H9 (cell line): ENCODE results near the gene TMEM161A. TPM values are rescaled to one million over a fixed set of nuclear protein-coding genes. Genes with fewer than 3 reads are reported as not detected.

Experiments
- DNase-seq: peaks from one replicate; pipeline ENCODE4 v3.0.0-alpha.2; 2017
- H2AFZ ChIP-seq: one replicate; pipeline ENCODE4 v1.6.1; 2013; ENCODE audit warnings: mild to moderate bottlenecking, low read length, control low read depth, moderate library complexity
- H2AK5ac ChIP-seq: 2 replicates; pipeline ENCODE4 v1.6.1; 2013; ENCODE audit warnings: low read length, control low read depth, mixed read lengths; ENCODE audit not compliant: insufficient read length
- H2BK120ac ChIP-seq: one replicate; pipeline ENCODE4 v1.6.1; 2013; ENCODE audit warnings: low read depth, mild to moderate bottlenecking, low read length, control low read depth, inconsistent platforms; ENCODE audit not compliant: poor library complexity, severe bottlenecking
- H2BK12ac ChIP-seq: 2 replicates; pipeline ENCODE4 v1.6.1; 2013; ENCODE audit warnings: low read length, control low read depth, mixed read lengths, low read depth; ENCODE audit not compliant: insufficient read length
- H2BK15ac ChIP-seq: 2 replicates; pipeline ENCODE4 v1.6.1; 2013; ENCODE audit warnings: low read depth, low read length, control low read depth
- H2BK20ac ChIP-seq: one replicate; pipeline ENCODE4 v1.6.1; 2013; ENCODE audit warnings: low read depth, mild to moderate bottlenecking, low read length, control low read depth, inconsistent platforms; ENCODE audit not compliant: poor library complexity, severe bottlenecking
- H2BK5ac ChIP-seq: 2 replicates; pipeline ENCODE4 v1.6.1; 2013; ENCODE audit warnings: low read length, control low read depth, mixed read lengths; ENCODE audit not compliant: insufficient read length
- H3K14ac ChIP-seq: 2 replicates; pipeline ENCODE4 v1.6.1; 2013; ENCODE audit warnings: low read length, control low read depth; ENCODE audit not compliant: insufficient read depth
- H3K18ac ChIP-seq: 2 replicates; pipeline ENCODE4 v1.6.1; 2013; ENCODE audit warnings: low read depth, mild to moderate bottlenecking, mixed read lengths, low read length, control low read depth; ENCODE audit not compliant: insufficient read length
- H3K23ac ChIP-seq: 2 replicates; pipeline ENCODE4 v1.6.1; 2013; ENCODE audit warnings: low read length, control low read depth, mixed read lengths, low read depth; ENCODE audit not compliant: insufficient read length
- H3K23me2 ChIP-seq: 2 replicates; pipeline ENCODE4 v1.6.1; 2013; ENCODE audit warnings: low read depth, mild to moderate bottlenecking, mixed read lengths, low read length, control low read depth; ENCODE audit not compliant: insufficient read length, poor library complexity, severe bottlenecking
- H3K27ac ChIP-seq: 2 replicates; pipeline ENCODE4 v1.5.1; 2013; ENCODE audit warnings: low read length, control low read depth, mixed read lengths, low read depth; ENCODE audit not compliant: insufficient read length
- H3K27me3 ChIP-seq: 2 replicates; pipeline ENCODE4 v1.6.1; 2013; ENCODE audit warnings: low read length, control low read depth, inconsistent platforms; ENCODE audit not compliant: insufficient read depth
- H3K4ac ChIP-seq: 2 replicates; pipeline ENCODE4 v1.6.1; 2013; ENCODE audit warnings: low read depth, mild to moderate bottlenecking, control low read depth, inconsistent platforms, low read length, moderate library complexity
- H3K4me1 ChIP-seq: 2 replicates; pipeline ENCODE4 v1.6.1; 2013; ENCODE audit warnings: low read length, control low read depth, inconsistent platforms; ENCODE audit not compliant: insufficient read depth
- H3K4me2 ChIP-seq: 2 replicates; pipeline ENCODE4 v1.6.1; 2013; ENCODE audit warnings: low read length, control low read depth, mixed read lengths; ENCODE audit not compliant: insufficient read length, insufficient read depth
- H3K56ac ChIP-seq: 2 replicates; pipeline ENCODE4 v1.6.1; 2013; ENCODE audit warnings: low read depth, mild to moderate bottlenecking, mixed read lengths, low read length, control low read depth; ENCODE audit not compliant: insufficient read length
- H3K79me1 ChIP-seq: 2 replicates; pipeline ENCODE4 v1.6.1; 2013; ENCODE audit warnings: low read depth, mild to moderate bottlenecking, moderate library complexity, low read length, control low read depth, inconsistent platforms; ENCODE audit not compliant: insufficient read depth, poor library complexity, severe bottlenecking
- H3K79me2 ChIP-seq: 2 replicates; pipeline ENCODE4 v1.6.1; 2013; ENCODE audit warnings: low read length, control low read depth, inconsistent platforms; ENCODE audit not compliant: insufficient read depth
- H3K9ac ChIP-seq: 2 replicates; pipeline ENCODE4 v1.6.1; 2013; ENCODE audit warnings: low read length, control low read depth, mixed read lengths; ENCODE audit not compliant: insufficient read length; ENCODE audit errors: extremely low read depth
- H3K9me3 ChIP-seq: one replicate; pipeline ENCODE4 v1.6.1; 2013; ENCODE audit warnings: low read depth, low read length, inconsistent platforms; ENCODE audit not compliant: control insufficient read depth
- H3T11ph ChIP-seq: one replicate; pipeline ENCODE4 v1.6.1; 2013; ENCODE audit warnings: mild to moderate bottlenecking, low read length, control low read depth, inconsistent platforms
- H4K20me1 ChIP-seq: one replicate; pipeline ENCODE4 v1.6.1; 2013; ENCODE audit not compliant: control insufficient read depth, insufficient read length, insufficient read depth
- H4K5ac ChIP-seq: 2 replicates; pipeline ENCODE4 v1.6.1; 2013; ENCODE audit warnings: low read depth, mild to moderate bottlenecking, mixed read lengths, low read length, control low read depth; ENCODE audit not compliant: insufficient read length
- H4K8ac ChIP-seq: replicated peaks from 2 replicates; pipeline ENCODE4 v1.6.1; 2013; ENCODE audit warnings: low read length, control low read depth, mixed read lengths, low read depth; ENCODE audit not compliant: insufficient read length
- H4K91ac ChIP-seq: 2 replicates; pipeline ENCODE4 v1.6.1; 2013; ENCODE audit warnings: low read depth, mild to moderate bottlenecking, moderate library complexity, mixed read lengths, low read length, control low read depth; ENCODE audit not compliant: insufficient read length
- H3K27ac Mint-ChIP-seq, 3 experiments: 2 replicates in 2 of 3; 3 replicates in 1 of 3; pipeline ENCODE4 v1.8.0; 2020 to 2021; ENCODE audit warnings: mixed read lengths in 3 of 3, mild to moderate bottlenecking in 1 of 3, moderate library complexity in 1 of 3
- H3K27me3 Mint-ChIP-seq: 2 replicates; pipeline ENCODE4 v1.8.0; 2021; ENCODE audit warnings: low read depth, mild to moderate bottlenecking, moderate library complexity, mixed read lengths
- H3K36me3 Mint-ChIP-seq, 3 experiments: 2 replicates in 2 of 3; 3 replicates in 1 of 3; pipeline ENCODE4 v1.8.0; 2020 to 2021; ENCODE audit warnings: low read depth in 3 of 3, mixed read lengths in 3 of 3; ENCODE audit not compliant: insufficient read depth in 1 of 3
- H3K4me1 Mint-ChIP-seq, 2 experiments: 2 replicates each; pipeline ENCODE4 v1.8.0; 2020; ENCODE audit warnings: mixed read lengths in 2 of 2
- H3K4me3 Mint-ChIP-seq, 2 experiments: 2 replicates in 1 of 2; 3 replicates in 1 of 2; pipeline ENCODE4 v1.8.0; 2020 to 2021; ENCODE audit warnings: mild to moderate bottlenecking in 2 of 2, mixed read lengths in 2 of 2, moderate library complexity in 1 of 2
- H3K9me3 Mint-ChIP-seq, 2 experiments: 2 replicates in 1 of 2; 3 replicates in 1 of 2; pipeline ENCODE4 v1.8.0; 2020; ENCODE audit warnings: mild to moderate bottlenecking in 2 of 2, mixed read lengths in 2 of 2, moderate library complexity in 1 of 2
- WGBS: extraction: QIAGEN DNeasy Blood & Tissue Kit; methylation state at CpG from one replicate; pipeline ENCODE4 v1.1.7; 2013; ENCODE audit warnings: missing lambda C conversion rate, low lambda C conversion rate, mixed read lengths; ENCODE audit not compliant: insufficient read length; ENCODE audit errors: extremely low coverage; 5-methylcytosine and 5-hydroxymethylcytosine counted together
- total RNA-seq: library from RNA; stranded (reverse); gene quantifications from 2 replicates; pipeline ENCODE4 v1.2.1, GENCODE V29; 2021
- TF ChIP-seq, protein P1 (sequence below): fragments of 200-600 bp; sonication (generic); conservative IDR thresholded peaks from 3 replicates; pipeline ENCODE4 v1.8.0; 2021; ENCODE audit warnings: antibody characterized with exemption, mild to moderate bottlenecking

Gene TMEM161A
- total RNA-seq, 1 experiment from 2014 or later, result 40.9 TPM

- Mint-ChIP-seq H3K36me3 (no peaks in the 10 kb centered on the region; a peak in 1 of 7 replicates), H3K4me1 (peaks cover 3% of the 10 kb centered on the region in 2 experiments; a peak in 2 of 4 replicates), H3K27me3 (peaks cover 76% of the 10 kb centered on the region), H3K4me3 (no peak overlapping the region), H3K9me3 (no peaks in the 10 kb centered on the region), H3K27ac (no peak overlapping the region)
- no peak overlapping the region for H3K9ac ChIP-seq
- no peaks in the 10 kb centered on the region for H3K79me2 ChIP-seq
- H3K4me1 ChIP-seq, result no peaks in the 10 kb centered on the region
- no peak overlapping the region for H3K23ac ChIP-seq
- H3K14ac ChIP-seq, result no peak overlapping the region
- H2AK5ac ChIP-seq, result no peak overlapping the region
- H3K27me3 ChIP-seq, result no peaks in the 10 kb centered on the region; the same call in 1 of the 2 replicates
- no peak overlapping the region for H3K27ac ChIP-seq
- no peak overlapping the region for H4K8ac ChIP-seq
- TF ChIP-seq, protein P1, sequence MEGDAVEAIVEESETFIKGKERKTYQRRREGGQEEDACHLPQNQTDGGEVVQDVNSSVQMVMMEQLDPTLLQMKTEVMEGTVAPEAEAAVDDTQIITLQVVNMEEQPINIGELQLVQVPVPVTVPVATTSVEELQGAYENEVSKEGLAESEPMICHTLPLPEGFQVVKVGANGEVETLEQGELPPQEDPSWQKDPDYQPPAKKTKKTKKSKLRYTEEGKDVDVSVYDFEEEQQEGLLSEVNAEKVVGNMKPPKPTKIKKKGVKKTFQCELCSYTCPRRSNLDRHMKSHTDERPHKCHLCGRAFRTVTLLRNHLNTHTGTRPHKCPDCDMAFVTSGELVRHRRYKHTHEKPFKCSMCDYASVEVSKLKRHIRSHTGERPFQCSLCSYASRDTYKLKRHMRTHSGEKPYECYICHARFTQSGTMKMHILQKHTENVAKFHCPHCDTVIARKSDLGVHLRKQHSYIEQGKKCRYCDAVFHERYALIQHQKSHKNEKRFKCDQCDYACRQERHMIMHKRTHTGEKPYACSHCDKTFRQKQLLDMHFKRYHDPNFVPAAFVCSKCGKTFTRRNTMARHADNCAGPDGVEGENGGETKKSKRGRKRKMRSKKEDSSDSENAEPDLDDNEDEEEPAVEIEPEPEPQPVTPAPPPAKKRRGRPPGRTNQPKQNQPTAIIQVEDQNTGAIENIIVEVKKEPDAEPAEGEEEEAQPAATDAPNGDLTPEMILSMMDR, result no peak
- H4K91ac ChIP-seq, result no peak overlapping the region
- no peaks in the 10 kb centered on the region for H3K9me3 ChIP-seq
- no peaks in the 10 kb centered on the region for H3K23me2 ChIP-seq
- H4K5ac ChIP-seq, result no peak overlapping the region
- DNase-seq, result no peak
- H3K18ac ChIP-seq, result no peak overlapping the region
- no peak overlapping the region for H2BK15ac ChIP-seq
- H2AFZ ChIP-seq, result no peak overlapping the region
- H3K79me1 ChIP-seq, result no peaks in the 10 kb centered on the region
- WGBS, result no CpG with 5 or more reads among the region's 6 CpGs
- no peak overlapping the region for H2BK20ac ChIP-seq
- H3K4ac ChIP-seq, result no peak overlapping the region
- no peak overlapping the region for H3K4me2 ChIP-seq
- H2BK12ac ChIP-seq, result no peak overlapping the region
- no peaks in the 10 kb centered on the region for H4K20me1 ChIP-seq
- H2BK5ac ChIP-seq, result no peak overlapping the region
- H3K56ac ChIP-seq, result no peak overlapping the region
- H2BK120ac ChIP-seq, result no peak overlapping the region
- H3T11ph ChIP-seq, result no peak overlapping the region
These were observed 59.5 kb downstream of the TMEM161A start for GRCh38 chr19:19078801-19079200.
